ENCODE data around the gene TSPAN32. TPM values are rescaled to one million over a fixed set of nuclear protein-coding genes. Genes with fewer than 3 reads are reported as not detected.
"Not testable (repeated sequence)": the region's sequence is repeated elsewhere in the genome, so short reads cannot be mapped to it uniquely, and the experiment has no call there.

The TSPAN32 gene
- total RNA-seq, 1 donor from 2014 or later = not detected

GRCh38 chr11:2331404-2331803 lies 29.6 kb downstream of the TSPAN32 start:
- Mint-ChIP-seq H3K9me3 (ENCODE audit: low read depth) (peaks cover 5% of the 10 kb centered on the region), H3K27me3 (ENCODE audit: low read depth) (no peaks in the 10 kb centered on the region), H3K36me3 (ENCODE audit: low read depth) (peaks cover 5% of the 10 kb centered on the region), H3K4me1 (ENCODE audit: low read depth) (no peaks in the 10 kb centered on the region), H3K27ac (ENCODE audit: unreplicated experiment) (no peak overlapping the region), H3K4me3 (ENCODE audit: unreplicated experiment) (no peak overlapping the region)
- DNase-seq (ENCODE audit: low spot score) = no peak
- no peak for TF ChIP-seq CTCF (IDR thresholded peaks at IDR 0.05)

GRCh38 chr11:2332569-2332968 lies 30.8 kb downstream of the TSPAN32 start:
- not testable (repeated sequence) for H3K9me3 Mint-ChIP-seq (ENCODE audit: low read depth); H3K4me3 Mint-ChIP-seq (ENCODE audit: unreplicated experiment); DNase-seq (ENCODE audit: low spot score); H3K36me3 Mint-ChIP-seq (ENCODE audit: low read depth); H3K4me1 Mint-ChIP-seq (ENCODE audit: low read depth); H3K27ac Mint-ChIP-seq (ENCODE audit: unreplicated experiment); H3K27me3 Mint-ChIP-seq (ENCODE audit: low read depth)

- not testable (repeated sequence) for H3K4me1 Mint-ChIP-seq (ENCODE audit: low read depth); DNase-seq (ENCODE audit: low spot score); H3K4me3 Mint-ChIP-seq (ENCODE audit: unreplicated experiment); H3K27me3 Mint-ChIP-seq (ENCODE audit: low read depth); H3K9me3 Mint-ChIP-seq (ENCODE audit: low read depth); H3K36me3 Mint-ChIP-seq (ENCODE audit: low read depth); H3K27ac Mint-ChIP-seq (ENCODE audit: unreplicated experiment)
Observed at GRCh38 chr11:2333486-2334205, 31.8 kb downstream of the TSPAN32 start.

- peaks cover 13% of the 10 kb centered on the region for H3K27me3 Mint-ChIP-seq (ENCODE audit: low read depth)
- not testable (repeated sequence) for DNase-seq (ENCODE audit: low spot score)
Observed at GRCh38 chr11:2335286-2335685, 33.5 kb downstream of the TSPAN32 start.

GRCh38 chr11:2338760-2339159 lies 36.9 kb downstream of the TSPAN32 start:
- not testable (repeated sequence) for H3K27ac Mint-ChIP-seq (ENCODE audit: unreplicated experiment)

More at GRCh38 chr11:2335286-2335685, 33.5 kb downstream of the TSPAN32 start:
- not testable (repeated sequence) for H3K4me1 Mint-ChIP-seq (ENCODE audit: low read depth); H3K9me3 Mint-ChIP-seq (ENCODE audit: low read depth); H3K4me3 Mint-ChIP-seq (ENCODE audit: unreplicated experiment); H3K36me3 Mint-ChIP-seq (ENCODE audit: low read depth); H3K27ac Mint-ChIP-seq (ENCODE audit: unreplicated experiment)

GRCh38 chr11:2342557-2342956 lies 40.7 kb downstream of the TSPAN32 start:
- Mint-ChIP-seq H3K36me3 (ENCODE audit: low read depth) (peaks cover 7% of the 10 kb centered on the region), H3K27ac (ENCODE audit: unreplicated experiment) (no peak overlapping the region), H3K4me1 (ENCODE audit: low read depth) (no peaks in the 10 kb centered on the region), H3K27me3 (ENCODE audit: low read depth) (peaks cover 8% of the 10 kb centered on the region), H3K9me3 (ENCODE audit: low read depth) (no peaks in the 10 kb centered on the region), H3K4me3 (ENCODE audit: unreplicated experiment) (no peak overlapping the region)
- no peak for TF ChIP-seq CTCF (IDR thresholded peaks at IDR 0.05)
- no peak for DNase-seq (ENCODE audit: low spot score)

More at GRCh38 chr11:2338760-2339159, 36.9 kb downstream of the TSPAN32 start:
- H3K4me3 Mint-ChIP-seq (ENCODE audit: unreplicated experiment); H3K36me3 Mint-ChIP-seq (ENCODE audit: low read depth); H3K4me1 Mint-ChIP-seq (ENCODE audit: low read depth); DNase-seq (ENCODE audit: low spot score); H3K9me3 Mint-ChIP-seq (ENCODE audit: low read depth): not testable (repeated sequence)
- H3K27me3 Mint-ChIP-seq (ENCODE audit: low read depth) = peaks cover 13% of the 10 kb centered on the region

GRCh38 chr11:2342981-2343380 lies 41.2 kb downstream of the TSPAN32 start:
- H3K27ac Mint-ChIP-seq (ENCODE audit: unreplicated experiment) = no peak overlapping the region
- H3K4me1 Mint-ChIP-seq (ENCODE audit: low read depth) = no peaks in the 10 kb centered on the region
- no peaks in the 10 kb centered on the region for H3K9me3 Mint-ChIP-seq (ENCODE audit: low read depth)
- TF ChIP-seq CTCF (IDR thresholded peaks at IDR 0.05) = no peak
- H3K4me3 Mint-ChIP-seq (ENCODE audit: unreplicated experiment) = no peak overlapping the region
- no peak for DNase-seq (ENCODE audit: low spot score)
- peaks cover 5% of the 10 kb centered on the region for H3K27me3 Mint-ChIP-seq (ENCODE audit: low read depth)
- peaks cover 7% of the 10 kb centered on the region for H3K36me3 Mint-ChIP-seq (ENCODE audit: low read depth)
